K562 (cell line): Measurements from ENCODE around the gene PPIA. TPM values are rescaled to one million over a fixed set of nuclear protein-coding genes. Genes with fewer than 3 reads are reported as not detected.

ENCODE experiments used
- GABPA ChIP-seq: fragments of 200-800 bp; sonication (Bioruptor generic); conservative IDR thresholded peaks from 2 replicates; pipeline ENCODE4 v1.6.1; 2016; ENCODE audit warnings: low read depth, missing genetic modification characterization, missing compliant biosample characterization
- MXI1 ChIP-seq: IDR thresholded peaks from 2 replicates; pipeline ENCODE4 v1.6.1; 2011; ENCODE audit warnings: low read depth, mild to moderate bottlenecking, improper control_type of control experiment, low read length
- NFXL1 ChIP-seq: fragments of 450-650 bp; formaldehyde crosslinking; IDR thresholded peaks from 2 replicates; pipeline ENCODE4 v1.4.0; 2021; ENCODE audit warnings: mild to moderate bottlenecking
- NR4A1 ChIP-seq, 2 experiments: fragments of 250-450 bp in 1 of 2; fragments of 450-650 bp in 1 of 2; sonication (Bioruptor Pico) in 1 of 2; IDR thresholded peaks; 2 replicates each; pipeline versions ENCODE4 v1.4.0 to v1.6.1; 2016 to 2020; ENCODE audit warnings: mild to moderate bottlenecking in 2 of 2, missing compliant biosample characterization in 1 of 2, missing genetic modification characterization in 1 of 2, moderate library complexity in 1 of 2
- PHB2 ChIP-seq: fragments of 450-650 bp; IDR thresholded peaks from 2 replicates; pipeline ENCODE4 v1.6.1; 2017; ENCODE audit warnings: low read depth
- RBFOX2 ChIP-seq: fragments of 200-400 bp; formaldehyde crosslinking; IDR thresholded peaks from 2 replicates; pipeline ENCODE4 v1.6.1; 2017; ENCODE audit warnings: low read depth, mild to moderate bottlenecking, low read length, moderate library complexity
- RERE ChIP-seq: sonication (generic); formaldehyde crosslinking; IDR thresholded peaks from 2 replicates; pipeline ENCODE4 v1.8.0; 2023; ENCODE audit warnings: missing genetic modification reagents, mild to moderate bottlenecking, borderline replicate concordance
- RFX1 ChIP-seq: fragments of 450-650 bp; IDR thresholded peaks from 2 replicates; pipeline ENCODE4 v1.6.1; 2016; ENCODE audit warnings: mild to moderate bottlenecking, moderate library complexity
- RNF2 ChIP-seq: sonication (generic); IDR thresholded peaks from 2 replicates; pipeline ENCODE4 v1.6.1; 2016
- RNF219 ChIP-seq: fragments of 250-450 bp; sonication (Bioruptor Pico); IDR thresholded peaks from 2 replicates; pipeline ENCODE4 v1.5.0; 2022; ENCODE audit warnings: mild to moderate bottlenecking
- SNAPC5 ChIP-seq: fragments of 250-450 bp; sonication (Bioruptor Pico); IDR thresholded peaks from 2 replicates; pipeline ENCODE4 v1.8.0; 2021; ENCODE audit warnings: moderate library complexity, mild to moderate bottlenecking, inconsistent platforms
- SRSF3 ChIP-seq: fragments of 200-400 bp; formaldehyde crosslinking; IDR thresholded peaks from 2 replicates; pipeline ENCODE4 v1.6.1; 2016; ENCODE audit warnings: mild to moderate bottlenecking, low read length, moderate library complexity; ENCODE audit not compliant: insufficient read depth
- TEAD2 ChIP-seq: fragments of 450-650 bp; IDR thresholded peaks from 2 replicates; pipeline ENCODE4 v1.6.1; 2016; ENCODE audit warnings: missing genetic modification characterization, control low read depth, missing compliant biosample characterization
- ZNF263 ChIP-seq: sonication (generic); formaldehyde crosslinking; IDR thresholded peaks from 2 replicates; pipeline ENCODE4 v1.8.0; 2022; ENCODE audit warnings: mild to moderate bottlenecking, missing genetic modification reagents, borderline replicate concordance
- ZNF324 ChIP-seq: fragments of 250-450 bp; sonication (Bioruptor Pico); IDR thresholded peaks from 2 replicates; pipeline ENCODE4 v1.4.0; 2020; ENCODE audit warnings: mild to moderate bottlenecking
- ZNF354B ChIP-seq: fragments of 250-450 bp; sonication (Bioruptor Pico); IDR thresholded peaks from 2 replicates; pipeline ENCODE4 v1.4.0; 2020
- ZZZ3 ChIP-seq: fragments of 450-650 bp; IDR thresholded peaks from 2 replicates; pipeline ENCODE4 v1.6.1; 2016; ENCODE audit warnings: antibody characterized with exemption, mild to moderate bottlenecking, moderate library complexity
- polyA plus RNA-seq, 8 experiments: library from polyadenylated mRNA; depleted of rRNA in 4 of 8; stranded (reverse) in 5 of 8; unstranded in 3 of 8; fragments of >200 nt; fragmentation: Nextera tagmentation in 2 of 8; fragmentation: Illumina TruSeq in 1 of 8; extraction: Ambion mirVana in 2 of 8; extraction: Trizol in 1 of 8; gene quantifications; 2 replicates each; pipeline versions ENCODE4 v1.2.1 to v1.2.3, GENCODE V29; 2011 to 2014; ENCODE audit warnings: inconsistent platforms in 1 of 8, missing spikeins in 1 of 8
- total RNA-seq, 7 experiments: library from RNA; depleted of rRNA in 6 of 7; stranded (reverse); fragments of >200 nt in 6 of 7; fragmentation: Illumina TruSeq in 2 of 7; extraction: Trizol in 2 of 7; gene quantifications; 2 replicates each; pipeline versions ENCODE4 v1.2.1 to v1.2.3, GENCODE V29; 2011 to 2021; ENCODE audit warnings: low replicate concordance in 1 of 7
- TF ChIP-seq, protein P1 (sequence below): fragments of 450-650 bp; IDR thresholded peaks from 2 replicates; pipeline ENCODE4 v1.6.1; 2016
- TF ChIP-seq, protein P2 (sequence below): IDR thresholded peaks from 2 replicates; pipeline ENCODE4 v1.6.1; 2011; ENCODE audit not compliant: insufficient read length; ENCODE audit errors: extremely low read depth

The PPIA gene
- total and polyA plus RNA-seq, 9 of the 15 experiments (the other 6 are each of a cell fraction or from before 2014, with no cell fraction given) = 2,583 to 7,504 (median 3,973) TPM

GRCh38 chr7:44796034-44796503 is 412 bp upstream of the PPIA start (continued):
- TF ChIP-seq RERE (CRISPR knock-in tag) (no peak), ZNF354B (CRISPR knock-in tag) (no peak), RNF219 (CRISPR knock-in tag) (no peak), MXI1 (no peak), RNF2 (peak; percentile 35; the same call in 1 of the 2 replicates), ZNF324 (CRISPR knock-in tag) (no peak), NR4A1 (CRISPR knock-in tag; IDR thresholded peaks at IDR 0.05) (no peak), NR4A1 (tag; IDR thresholded peaks at IDR 0.05) (no peak), SRSF3 (no peak), TEAD2 (no peak), NFXL1 (CRISPR knock-in tag) (no peak), GABPA (tag) (no peak; the same call in 1 of the 2 replicates), ZZZ3 (no peak), PHB2 (no peak), RFX1 (no peak), ZNF263 (CRISPR knock-in tag) (no peak; the same call in 1 of the 2 replicates), SNAPC5 (CRISPR knock-in tag) (no peak), RBFOX2 (no peak)
- TF ChIP-seq, protein P1, sequence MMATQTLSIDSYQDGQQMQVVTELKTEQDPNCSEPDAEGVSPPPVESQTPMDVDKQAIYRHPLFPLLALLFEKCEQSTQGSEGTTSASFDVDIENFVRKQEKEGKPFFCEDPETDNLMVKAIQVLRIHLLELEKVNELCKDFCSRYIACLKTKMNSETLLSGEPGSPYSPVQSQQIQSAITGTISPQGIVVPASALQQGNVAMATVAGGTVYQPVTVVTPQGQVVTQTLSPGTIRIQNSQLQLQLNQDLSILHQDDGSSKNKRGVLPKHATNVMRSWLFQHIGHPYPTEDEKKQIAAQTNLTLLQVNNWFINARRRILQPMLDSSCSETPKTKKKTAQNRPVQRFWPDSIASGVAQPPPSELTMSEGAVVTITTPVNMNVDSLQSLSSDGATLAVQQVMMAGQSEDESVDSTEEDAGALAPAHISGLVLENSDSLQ = no peak
- TF ChIP-seq, protein P2, sequence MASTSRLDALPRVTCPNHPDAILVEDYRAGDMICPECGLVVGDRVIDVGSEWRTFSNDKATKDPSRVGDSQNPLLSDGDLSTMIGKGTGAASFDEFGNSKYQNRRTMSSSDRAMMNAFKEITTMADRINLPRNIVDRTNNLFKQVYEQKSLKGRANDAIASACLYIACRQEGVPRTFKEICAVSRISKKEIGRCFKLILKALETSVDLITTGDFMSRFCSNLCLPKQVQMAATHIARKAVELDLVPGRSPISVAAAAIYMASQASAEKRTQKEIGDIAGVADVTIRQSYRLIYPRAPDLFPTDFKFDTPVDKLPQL = no peak
